ENCODE measurements around the gene LLGL1. TPM values are rescaled to one million over a fixed set of nuclear protein-coding genes. Genes with fewer than 3 reads are reported as not detected.

Gene LLGL1
- total and polyA plus RNA-seq, 2 donors (not counting 3 experiments of a cell fraction or from before 2014, with no cell fraction given) = 34.9 to 47.1 TPM

DNA sequence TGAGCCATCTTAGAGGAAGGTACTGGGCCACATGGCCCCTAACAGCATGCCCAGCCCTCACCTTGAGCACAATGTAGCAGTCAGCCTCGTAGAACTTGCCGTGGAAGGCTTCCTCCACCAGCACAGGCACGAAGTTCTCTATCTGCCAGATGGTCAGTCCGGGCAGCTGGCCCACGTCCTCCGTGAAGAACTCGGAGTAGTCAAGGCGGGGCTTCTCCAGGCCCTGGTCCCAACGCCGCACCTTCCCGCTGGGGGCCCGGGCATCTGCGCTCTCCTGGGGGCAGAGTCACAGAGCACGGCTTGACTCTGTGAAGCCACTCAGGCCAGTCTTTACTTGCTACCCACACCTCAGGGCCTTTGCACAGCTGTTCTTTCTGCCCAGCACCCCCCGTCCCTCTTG, 25.8 kb downstream of the LLGL1 start:
- CTCF ChIA-PET = no interaction called here
- H3K9ac ChIP-seq (replicated peaks; ENCODE audit: extremely low read depth, insufficient read depth, low read length) = no peak overlapping the region
- no peaks in the 10 kb centered on the region for H3K27me3 ChIP-seq (ENCODE audit: control insufficient read depth in 2 of 2, insufficient read depth in 2 of 2, low read length in 2 of 2)
- no peak for TF ChIP-seq JUN (IDR thresholded peaks at IDR 0.05; ENCODE audit: borderline replicate concordance, insufficient read depth, insufficient read length, low read depth)
- TF ChIP-seq GATA2 (IDR thresholded peaks at IDR 0.05; ENCODE audit: insufficient read depth, insufficient read length, low read depth, low read length) = no peak
- TF ChIP-seq POLR2AphosphoS5 (IDR thresholded peaks at IDR 0.05; ENCODE audit: insufficient read depth, low read depth, low read length) = no peak
- TF ChIP-seq POLR2A (IDR thresholded peaks at IDR 0.05; ENCODE audit: low read depth, low read length) = no peak
- no peak for TF ChIP-seq FOS (IDR thresholded peaks at IDR 0.05; ENCODE audit: borderline replicate concordance, insufficient read depth, low read length)
- no peak for TF ChIP-seq MAX (IDR thresholded peaks at IDR 0.05; ENCODE audit: insufficient read depth, insufficient read length)
- no peak for TF ChIP-seq MYC (IDR thresholded peaks at IDR 0.05; ENCODE audit: low read depth, low read length)
- dilution Hi-C loops (cut with MboI; ENCODE audit: extremely low pct_ligation_motif_present, low sequenced_read_pairs) = no loop called here
- H3K4me1 ChIP-seq (ENCODE audit: control insufficient read depth, extremely low read depth, insufficient read depth, low read length) = peaks cover 23% of the 10 kb centered on the region
- no peak overlapping the region for H2AFZ ChIP-seq (ENCODE audit: low read depth, low read length)
- H3K9me3 ChIP-seq (replicated peaks; ENCODE audit: control insufficient read depth, insufficient read depth, low read length) = no peaks in the 10 kb centered on the region
- H4K20me1 ChIP-seq (replicated peaks; ENCODE audit: control insufficient read depth, extremely low read depth, insufficient read depth, low read length) = no peaks in the 10 kb centered on the region
- H3K36me3 ChIP-seq (ENCODE audit: control insufficient read depth in 2 of 2, extremely low read depth in 1 of 2, insufficient read depth in 2 of 2, low read length in 2 of 2) = peaks cover 11 to 63% of the 10 kb centered on the region in 2 experiments
- peaks cover 6% of the 10 kb centered on the region for H3K79me2 ChIP-seq (ENCODE audit: control insufficient read depth, insufficient read depth, low read length)
- no peak overlapping the region for H3K27ac ChIP-seq (ENCODE audit: insufficient read depth, low read depth, low read length)
- DNase-seq (ENCODE audit: low read depth, low spot score) = no peak
- POLR2A ChIA-PET = no interaction called here
- TSS peak; percentile 20 for BruUV-seq (replicated peaks)
- intact Hi-C loops (cut with micrococcal nuclease) = no loop called here
- no peaks in the 10 kb centered on the region for H3K9me1 ChIP-seq (replicated peaks; ENCODE audit: control insufficient read depth, extremely low read depth, insufficient read depth, low read length)
- no peak overlapping the region for H3K4me3 ChIP-seq (replicated peaks in 1 of 3; ENCODE audit: insufficient read depth in 1 of 3, low read depth in 1 of 3, low read length in 3 of 3)
- H3K4me2 ChIP-seq (ENCODE audit: insufficient read depth, low read length) = no peak overlapping the region
- FAIRE-seq = no peak

GRCh38 chr17:18252160-18252559, 26.7 kb downstream of the LLGL1 start:
- Histone ChIP-seq H3K79me2 (ENCODE audit: control insufficient read depth, insufficient read depth, low read length) (peaks cover 15% of the 10 kb centered on the region), H4K20me1 (replicated peaks; ENCODE audit: control insufficient read depth, extremely low read depth, insufficient read depth, low read length) (no peaks in the 10 kb centered on the region), H3K9me1 (replicated peaks; ENCODE audit: control insufficient read depth, extremely low read depth, insufficient read depth, low read length) (no peaks in the 10 kb centered on the region), H3K4me1 (ENCODE audit: control insufficient read depth, extremely low read depth, insufficient read depth, low read length) (peaks cover 25% of the 10 kb centered on the region), H2AFZ (ENCODE audit: low read depth, low read length) (no peak overlapping the region), H3K4me3 (replicated peaks in 1 of 3; ENCODE audit: insufficient read depth in 1 of 3, low read depth in 1 of 3, low read length in 3 of 3) (no peak overlapping the region), H3K27ac (ENCODE audit: insufficient read depth, low read depth, low read length) (no peak overlapping the region), H3K4me2 (ENCODE audit: insufficient read depth, low read length) (no peak overlapping the region), H3K9ac (replicated peaks; ENCODE audit: extremely low read depth, insufficient read depth, low read length) (no peak overlapping the region), H3K9me3 (replicated peaks; ENCODE audit: control insufficient read depth, insufficient read depth, low read length) (no peaks in the 10 kb centered on the region), H3K36me3 (ENCODE audit: control insufficient read depth in 2 of 2, extremely low read depth in 1 of 2, insufficient read depth in 2 of 2, low read length in 2 of 2) (peaks cover 6 to 62% of the 10 kb centered on the region in 2 experiments), H3K27me3 (ENCODE audit: control insufficient read depth in 2 of 2, insufficient read depth in 2 of 2, low read length in 2 of 2) (no peaks in the 10 kb centered on the region)
- no TSS peak for BruUV-seq (replicated peaks)
- ChIA-PET CTCF (interaction anchor here (2.1 kb wide), 1 partner anchor 16 kb away, joined by 5 read pairs; no protein-coding TSS in a partner anchor), POLR2A (no interaction called here)
- intact Hi-C loops (cut with micrococcal nuclease) = no loop called here
- no peak for FAIRE-seq
- TF ChIP-seq JUN (IDR thresholded peaks at IDR 0.05; ENCODE audit: borderline replicate concordance, insufficient read depth, insufficient read length, low read depth) = no peak
- no peak for DNase-seq (ENCODE audit: low read depth, low spot score)
- dilution Hi-C loops (cut with MboI; ENCODE audit: extremely low pct_ligation_motif_present, low sequenced_read_pairs) = no loop called here
